A549 (cell line): ENCODE results near the gene ZNF576. TPM values are rescaled to one million over a fixed set of nuclear protein-coding genes. Genes with fewer than 3 reads are reported as not detected.
A peak's percentile ranks its signal among the peaks of the same experiment; 100 is the strongest.

Source experiments
- ATAC-seq, 2 experiments: fragments of 200-7000 bp in 1 of 2; fragments of >200 bp in 1 of 2; cut with Nextera tagmentation in 1 of 2; cut with Tn5 transposase in 1 of 2; 3 replicates each; pipeline versions ENCODE4 v1.8.0 to v1.9.1; 2018 to 2020; ENCODE audit warnings: mild to moderate bottlenecking in 1 of 2, moderate library complexity in 1 of 2
- CTCF ChIA-PET: fragments of 300-600 bp; sonication (Branson Sonifier 250); formaldehyde crosslinking; extraction: SDS; loops from one replicate; lab custom pipeline; 2021; ENCODE audit warnings: antibody characterized with exemption, inconsistent platforms; lab: Yijun Ruan, JAX
- POLR2A ChIA-PET: fragments of 350-600 bp; formaldehyde crosslinking; extraction: SDS; loops from one replicate; lab custom pipeline; 2021; ENCODE audit warnings: antibody characterized with exemption, inconsistent platforms; lab: Yijun Ruan, JAX
- DNase-seq, 2 experiments: peaks; one replicate each; pipeline versions ENCODE4 v3.0.0 to v3.0.0-alpha.2; 2011 to 2016; ENCODE audit warnings: low read depth in 1 of 2, low spot score in 1 of 2
- FAIRE-seq: peaks from 2 replicates; lab custom pipeline; 2011; peaks lifted over from hg19 to GRCh38; lab: Jason Lieb, UNC
- H3K27ac ChIP-seq, 2 experiments: fragments of >200 bp; sonication (Bioruptor Twin); formaldehyde crosslinking; 3 replicates each; pipeline ENCODE4 v1.5.1; 2016 to 2017
- H3K4me1 ChIP-seq: fragments of >200 bp; sonication (Bioruptor Twin); formaldehyde crosslinking; 3 replicates; pipeline ENCODE4 v1.6.1; 2016
- H3K4me2 ChIP-seq: fragments of >200 bp; sonication (Bioruptor Twin); formaldehyde crosslinking; 3 replicates; pipeline ENCODE4 v1.6.1; 2016
- H3K4me3 ChIP-seq: fragments of >200 bp; sonication (Bioruptor Twin); formaldehyde crosslinking; 3 replicates; pipeline ENCODE4 v1.5.1; 2016
- H3K9me3 ChIP-seq: fragments of >200 bp; sonication (Bioruptor Twin); formaldehyde crosslinking; 3 replicates; pipeline ENCODE4 v1.6.1; 2016
- BCL3 ChIP-seq: fragments of >200 bp; sonication (Bioruptor Twin); formaldehyde crosslinking; IDR thresholded peaks from 3 replicates; pipeline ENCODE4 v1.6.1; 2016
- CBX2 ChIP-seq: fragments of 200-600 bp; sonication (generic); IDR thresholded peaks from 2 replicates; pipeline ENCODE4 v1.6.1; 2016; ENCODE audit warnings: low read depth, mild to moderate bottlenecking, borderline replicate concordance
- CBX8 ChIP-seq: fragments of 200-600 bp; sonication (generic); IDR thresholded peaks from 2 replicates; pipeline ENCODE4 v1.6.1; 2016
- E2F6 ChIP-seq: IDR thresholded peaks from 2 replicates; pipeline ENCODE4 v1.6.1; 2012; ENCODE audit warnings: low read depth, borderline replicate concordance
- FOSB ChIP-seq: fragments of 250-450 bp; sonication (Bioruptor Pico); IDR thresholded peaks from 2 replicates; pipeline ENCODE4 v1.5.0; 2020; ENCODE audit warnings: mild to moderate bottlenecking, moderate library complexity
- FOSL2 ChIP-seq, 2 experiments: fragments of 450-650 bp in 1 of 2; fragments of >200 bp in 1 of 2; sonication (Bioruptor Twin) in 1 of 2; formaldehyde crosslinking; IDR thresholded peaks; 2 replicates each; pipeline versions ENCODE4 v1.5.0 to v1.6.1; 2016 to 2020; ENCODE audit warnings: mild to moderate bottlenecking in 1 of 2, moderate library complexity in 1 of 2
- GATA3 ChIP-seq: IDR thresholded peaks from 2 replicates; pipeline ENCODE4 v1.6.1; 2012; ENCODE audit warnings: borderline replicate concordance
- HES2 ChIP-seq: fragments of >200 bp; sonication (Bioruptor Twin); formaldehyde crosslinking; IDR thresholded peaks from 2 replicates; pipeline ENCODE4 v1.6.1; 2016
- HOXA7 ChIP-seq: fragments of 250-450 bp; sonication (Bioruptor Pico); IDR thresholded peaks from 2 replicates; pipeline ENCODE4 v1.5.0; 2020; ENCODE audit warnings: mild to moderate bottlenecking, moderate library complexity
- HOXB13 ChIP-seq: fragments of 250-450 bp; sonication (Bioruptor Pico); IDR thresholded peaks from 2 replicates; pipeline ENCODE4 v1.5.0; 2020; ENCODE audit warnings: low read depth, mild to moderate bottlenecking, moderate library complexity
- HOXB5 ChIP-seq: fragments of 250-450 bp; sonication (Bioruptor Pico); IDR thresholded peaks from 2 replicates; pipeline ENCODE4 v1.5.0; 2020; ENCODE audit warnings: mild to moderate bottlenecking, moderate library complexity
- JUNB ChIP-seq: fragments of >200 bp; sonication (Bioruptor Twin); formaldehyde crosslinking; IDR thresholded peaks from 2 replicates; pipeline ENCODE4 v1.6.1; 2016
- KDM5A ChIP-seq: fragments of 200-600 bp; sonication (generic); IDR thresholded peaks from 2 replicates; pipeline ENCODE4 v1.6.1; 2016; ENCODE audit warnings: antibody characterized with exemption, mild to moderate bottlenecking
- MYC ChIP-seq: IDR thresholded peaks from 2 replicates; pipeline ENCODE4 v1.6.1; 2012; ENCODE audit warnings: mild to moderate bottlenecking, inconsistent platforms, low read length, improper control_type of control experiment, borderline replicate concordance
- NFE2L2 ChIP-seq: fragments of 150-350 bp; conservative IDR thresholded peaks from 2 replicates; pipeline ENCODE4 v1.6.1; 2014; ENCODE audit warnings: low read length
- POLR2AphosphoS2 ChIP-seq: conservative IDR thresholded peaks from 2 replicates; pipeline ENCODE4 v1.6.1; 2012; ENCODE audit warnings: low read length, improper control_type of control experiment, inconsistent platforms
- RFX5 ChIP-seq: fragments of 450-650 bp; IDR thresholded peaks from 2 replicates; pipeline ENCODE4 v1.7.1; 2014; ENCODE audit warnings: antibody characterized with exemption, mild to moderate bottlenecking, moderate library complexity
- ZC3H11A ChIP-seq: fragments of 450-650 bp; IDR thresholded peaks from 2 replicates; pipeline ENCODE4 v1.6.1; 2014; ENCODE audit warnings: antibody characterized with exemption, mild to moderate bottlenecking
- ZSCAN20 ChIP-seq: fragments of 250-450 bp; sonication (Bioruptor Pico); IDR thresholded peaks from 2 replicates; pipeline ENCODE4 v1.8.0; 2022; ENCODE audit warnings: mild to moderate bottlenecking, moderate library complexity
- WGBS: methylation state at CpG from one replicate; pipeline ENCODE4 v1.1.6; 2017; ENCODE audit errors: missing lambda C conversion rate; 5-methylcytosine and 5-hydroxymethylcytosine counted together
- polyA plus RNA-seq, 4 experiments: library from polyadenylated mRNA; depleted of rRNA in 3 of 4; stranded (reverse); fragments of >200 nt; fragmentation: RNase III in 1 of 4; extraction: RNeasy Plus Mini Kit Qiagen cat#74134 plus additional on column Dnase treatment in 1 of 4; gene quantifications; 2 replicates in 3 of 4; 3 replicates in 1 of 4; pipeline ENCODE4 v1.2.3, GENCODE V29; 2011 to 2017

Gene ZNF576
- polyA plus RNA-seq, 2 of the 4 experiments (the other 2 are of a cell fraction) = 10.6 to 16.5 TPM

- TF ChIP-seq HOXB5 (CRISPR knock-in tag) = peak; percentile 14
- no peak for TF ChIP-seq JUNB
These were observed 23.1 kb downstream of the ZNF576 start, which contains the start of gene ZNF428 (continued) for GRCh38 chr19:43619262-43620060.

- peak overlapping the region; percentile 86 to 94 for H3K27ac ChIP-seq
- TF ChIP-seq KDM5A = no peak
- TF ChIP-seq FOSL2 (IDR thresholded peaks at IDR 0.05) = no peak
- TF ChIP-seq FOSL2 (CRISPR knock-in tag; IDR thresholded peaks at IDR 0.05) = no peak
- no peak for TF ChIP-seq MYC
- no peak for TF ChIP-seq ZSCAN20 (CRISPR knock-in tag)
- H3K4me1 ChIP-seq = peaks cover 12% of the 10 kb centered on the region
- H3K4me2 ChIP-seq = peak overlapping the region; percentile 92
- ATAC-seq (no peak), FAIRE-seq (no peak), DNase-seq (no peak)
- POLR2A ChIA-PET = interaction anchor here (0.6 to 1.1 kb wide), 3 partner anchors 38 to 52 kb away, joined by 3 to 4 read pairs (median 4); no protein-coding TSS in a partner anchor
- H3K9me3 ChIP-seq = no peaks in the 10 kb centered on the region
- H3K4me3 ChIP-seq = peak overlapping the region; percentile 65
- CTCF ChIA-PET = no interaction called here
- WGBS = 87% methylated on average over 23 of the region's 23 CpGs
These were observed 23.9 kb downstream of the ZNF576 start for GRCh38 chr19:43620061-43621001.

- Histone ChIP-seq H3K4me2 (no peak overlapping the region), H3K9me3 (no peaks in the 10 kb centered on the region), H3K27ac (no peak overlapping the region), H3K4me1 (peaks cover 12% of the 10 kb centered on the region), H3K4me3 (no peak overlapping the region)
- no peak for FAIRE-seq
- no peak for TF ChIP-seq RFX5
- TF ChIP-seq POLR2AphosphoS2 = no peak
- no peak for TF ChIP-seq GATA3
- no peak for TF ChIP-seq NFE2L2
- no peak for TF ChIP-seq FOSB (CRISPR knock-in tag)
- TF ChIP-seq HOXA7 (CRISPR knock-in tag) = no peak
- TF ChIP-seq HOXB5 (CRISPR knock-in tag) = no peak
- no peak for TF ChIP-seq BCL3
- no peak for TF ChIP-seq HOXB13 (CRISPR knock-in tag)
- TF ChIP-seq CBX2 = no peak
- no peak for TF ChIP-seq HES2
- TF ChIP-seq CBX8 = no peak
- TF ChIP-seq E2F6 = no peak
- TF ChIP-seq ZC3H11A = no peak
- DNase-seq = no peak
- 73% methylated on average over 4 of the region's 4 CpGs for WGBS
- POLR2A ChIA-PET = no interaction called here
- no peak for ATAC-seq
- CTCF ChIA-PET = interaction anchor here (0.6 to 1.1 kb wide), 2 partner anchors 30 to 41 kb away, joined by 3 to 5 read pairs; no protein-coding TSS in a partner anchor
These were observed 25.7 kb downstream of the ZNF576 start for GRCh38 chr19:43622070-43622469.
